GM23338 (cell line): ENCODE results near the gene CYP4B1. TPM values are rescaled to one million over a fixed set of nuclear protein-coding genes. Genes with fewer than 3 reads are reported as not detected.

Experiments used
- ATAC-seq: fragments of 200-7000 bp; cut with Tn5 transposase; 3 replicates; pipeline ENCODE4 v1.9.1; 2020
- DNase-seq: peaks from one replicate; pipeline ENCODE4 v3.0.0-alpha.2; 2015; ENCODE audit warnings: low spot score
- H2AFZ ChIP-seq: fragments of 200-600 bp; sonication (generic); 2 replicates; pipeline ENCODE4 v1.8.0; 2016; ENCODE audit warnings: antibody characterized with exemption, mild to moderate bottlenecking, moderate library complexity
- H3F3A ChIP-seq: fragments of 200-600 bp; sonication (generic); replicated peaks from 2 replicates; pipeline ENCODE4 v1.8.0; 2017; ENCODE audit warnings: antibody characterized with exemption, mixed run types, low read depth
- H3K27ac ChIP-seq: fragments of 200-600 bp; sonication (generic); 2 replicates; pipeline ENCODE4 v1.6.1; 2016; ENCODE audit warnings: low read depth
- H3K27me3 ChIP-seq: fragments of 200-600 bp; sonication (generic); 2 replicates; pipeline ENCODE4 v1.8.0; 2016; ENCODE audit warnings: mild to moderate bottlenecking, mixed run types, moderate library complexity; ENCODE audit not compliant: insufficient read depth
- H3K36me3 ChIP-seq: fragments of 200-600 bp; sonication (generic); 2 replicates; pipeline ENCODE4 v1.8.0; 2016; ENCODE audit warnings: mild to moderate bottlenecking; ENCODE audit not compliant: insufficient read depth
- H3K4me1 ChIP-seq: fragments of 200-600 bp; sonication (generic); 2 replicates; pipeline ENCODE4 v1.8.0; 2016; ENCODE audit warnings: mild to moderate bottlenecking, moderate library complexity; ENCODE audit not compliant: insufficient read depth
- H3K4me2 ChIP-seq: fragments of 200-600 bp; sonication (generic); 2 replicates; pipeline ENCODE4 v1.7.1; 2017; ENCODE audit warnings: mixed run types
- H3K4me3 ChIP-seq: fragments of 200-600 bp; sonication (generic); 2 replicates; pipeline ENCODE4 v1.6.1; 2016; ENCODE audit warnings: mixed run types
- H3K79me2 ChIP-seq: fragments of 200-600 bp; sonication (generic); replicated peaks from 2 replicates; pipeline ENCODE4 v1.8.0; 2017; ENCODE audit warnings: mild to moderate bottlenecking; ENCODE audit not compliant: insufficient read depth
- H3K9me2 ChIP-seq: fragments of 200-600 bp; sonication (generic); 2 replicates; pipeline ENCODE4 v1.8.0; 2017; ENCODE audit not compliant: insufficient read depth
- H4K20me1 ChIP-seq: fragments of 200-600 bp; sonication (generic); replicated peaks from 2 replicates; pipeline ENCODE4 v1.8.0; 2017; ENCODE audit warnings: mild to moderate bottlenecking; ENCODE audit not compliant: insufficient read depth
- H3K27ac Mint-ChIP-seq: 2 replicates; pipeline ENCODE4 v1.8.0; 2020; ENCODE audit warnings: inconsistent platforms, mild to moderate bottlenecking, moderate library complexity, mixed read lengths
- H3K27me3 Mint-ChIP-seq: 3 replicates; pipeline ENCODE4 v1.8.0; 2022; ENCODE audit warnings: low read depth, mild to moderate bottlenecking, moderate library complexity, mixed read lengths, inconsistent platforms; ENCODE audit not compliant: insufficient read depth, poor library complexity
- H3K36me3 Mint-ChIP-seq: 3 replicates; pipeline ENCODE4 v1.8.0; 2021; ENCODE audit warnings: low read depth, mild to moderate bottlenecking, inconsistent platforms, moderate library complexity, mixed read lengths
- H3K4me1 Mint-ChIP-seq: 3 replicates; pipeline ENCODE4 v1.8.0; 2020; ENCODE audit warnings: mild to moderate bottlenecking, inconsistent platforms, mixed read lengths
- H3K4me3 Mint-ChIP-seq: 3 replicates; pipeline ENCODE4 v1.8.0; 2021; ENCODE audit warnings: moderate library complexity, mild to moderate bottlenecking, inconsistent platforms, mixed read lengths
- H3K9me3 Mint-ChIP-seq: 3 replicates; pipeline ENCODE4 v1.8.0; 2020; ENCODE audit warnings: moderate library complexity, mild to moderate bottlenecking, inconsistent platforms, mixed read lengths
- CREB1 ChIP-seq: fragments of 250-450 bp; sonication (Bioruptor Pico); IDR thresholded peaks from 2 replicates; pipeline ENCODE4 v1.5.0; 2020; ENCODE audit warnings: low read depth, mild to moderate bottlenecking, moderate library complexity
- EZH2 ChIP-seq: fragments of 200-600 bp; sonication (generic); IDR thresholded peaks from one replicate; pipeline ENCODE4 v1.8.0; 2017; ENCODE audit warnings: antibody characterized with exemption, mild to moderate bottlenecking, low read depth; ENCODE audit not compliant: unreplicated experiment
- EZH2phosphoT487 ChIP-seq: fragments of 200-600 bp; sonication (generic); IDR thresholded peaks from one replicate; pipeline ENCODE4 v1.8.1; 2018; ENCODE audit warnings: antibody characterized with exemption; ENCODE audit not compliant: unreplicated experiment
- JUNB ChIP-seq: IDR thresholded peaks from one replicate; pipeline ENCODE4 v1.6.1; 2016; ENCODE audit warnings: antibody characterized with exemption; ENCODE audit not compliant: unreplicated experiment
- POLR2AphosphoS5 ChIP-seq: IDR thresholded peaks from 2 replicates; pipeline ENCODE4 v1.6.1; 2016; ENCODE audit warnings: antibody characterized with exemption, low read depth
- STAT1 ChIP-seq: IDR thresholded peaks from one replicate; pipeline ENCODE4 v1.6.1; 2016; ENCODE audit warnings: antibody characterized with exemption; ENCODE audit not compliant: unreplicated experiment
- ZNF114 ChIP-seq: fragments of 250-450 bp; sonication (Bioruptor Pico); IDR thresholded peaks from 2 replicates; pipeline ENCODE4 v1.5.0; 2020; ENCODE audit warnings: mild to moderate bottlenecking, moderate library complexity
- ZNF331 ChIP-seq: fragments of 250-450 bp; sonication (Bioruptor Pico); IDR thresholded peaks from 2 replicates; pipeline ENCODE4 v1.5.0; 2020; ENCODE audit warnings: low read depth, mild to moderate bottlenecking, moderate library complexity
- polyA plus RNA-seq: library from polyadenylated mRNA; unstranded; fragments of >200 nt; fragmentation: Nextera tagmentation; extraction: Ambion mirVana; gene quantifications from 2 replicates; pipeline ENCODE4 v1.2.1, GENCODE V29; 2016
- total RNA-seq: library from RNA; depleted of rRNA; stranded (reverse); fragments of >200 nt; shearing (Covaris generic); gene quantifications from 2 replicates; pipeline ENCODE4 v1.2.3, GENCODE V29; 2014
- TF ChIP-seq, protein P1 (sequence below), 2 experiments: fragments of 200-600 bp in 1 of 2; sonication (generic) in 1 of 2; conservative IDR thresholded peaks; 2 replicates each; pipeline versions ENCODE4 v1.5.1 to v1.6.1; 2016 to 2017; ENCODE audit warnings: antibody characterized with exemption in 2 of 2, low read depth in 2 of 2, mild to moderate bottlenecking in 2 of 2, moderate library complexity in 1 of 2
- TF ChIP-seq, protein P2 (sequence below): fragments of 250-450 bp; sonication (Bioruptor Pico); IDR thresholded peaks from 2 replicates; pipeline ENCODE4 v1.5.0; 2020; ENCODE audit warnings: mild to moderate bottlenecking, moderate library complexity

Gene CYP4B1
- total and polyA plus RNA-seq, 2 experiments from 2014 or later, result not detected

DNA sequence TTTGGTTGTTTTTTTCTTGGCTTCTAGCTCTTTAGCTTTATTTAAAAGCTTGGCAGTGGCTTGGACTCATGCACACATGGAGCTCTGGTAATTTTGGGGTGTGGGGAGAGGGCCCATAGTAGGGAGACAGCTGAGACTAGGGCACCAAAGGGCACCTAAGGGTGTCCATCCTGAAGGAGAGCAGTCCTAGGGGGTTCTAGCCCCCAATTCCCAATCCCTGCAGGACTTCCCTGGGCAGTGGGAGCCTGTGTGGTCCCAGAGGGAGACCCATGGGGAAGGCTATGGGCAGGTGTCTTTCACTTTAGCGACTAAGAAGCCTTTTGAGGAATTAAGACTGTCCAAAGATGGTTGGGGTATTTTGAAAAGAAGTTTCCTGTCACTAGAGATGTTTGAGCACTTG lies 6.9 kb downstream of the CYP4B1 start (continued):
- TF ChIP-seq, protein P1, sequence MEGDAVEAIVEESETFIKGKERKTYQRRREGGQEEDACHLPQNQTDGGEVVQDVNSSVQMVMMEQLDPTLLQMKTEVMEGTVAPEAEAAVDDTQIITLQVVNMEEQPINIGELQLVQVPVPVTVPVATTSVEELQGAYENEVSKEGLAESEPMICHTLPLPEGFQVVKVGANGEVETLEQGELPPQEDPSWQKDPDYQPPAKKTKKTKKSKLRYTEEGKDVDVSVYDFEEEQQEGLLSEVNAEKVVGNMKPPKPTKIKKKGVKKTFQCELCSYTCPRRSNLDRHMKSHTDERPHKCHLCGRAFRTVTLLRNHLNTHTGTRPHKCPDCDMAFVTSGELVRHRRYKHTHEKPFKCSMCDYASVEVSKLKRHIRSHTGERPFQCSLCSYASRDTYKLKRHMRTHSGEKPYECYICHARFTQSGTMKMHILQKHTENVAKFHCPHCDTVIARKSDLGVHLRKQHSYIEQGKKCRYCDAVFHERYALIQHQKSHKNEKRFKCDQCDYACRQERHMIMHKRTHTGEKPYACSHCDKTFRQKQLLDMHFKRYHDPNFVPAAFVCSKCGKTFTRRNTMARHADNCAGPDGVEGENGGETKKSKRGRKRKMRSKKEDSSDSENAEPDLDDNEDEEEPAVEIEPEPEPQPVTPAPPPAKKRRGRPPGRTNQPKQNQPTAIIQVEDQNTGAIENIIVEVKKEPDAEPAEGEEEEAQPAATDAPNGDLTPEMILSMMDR (conservative IDR thresholded peaks at IDR 0.05; ENCODE audit: low read depth in 2 of 2), result no peak

DNA sequence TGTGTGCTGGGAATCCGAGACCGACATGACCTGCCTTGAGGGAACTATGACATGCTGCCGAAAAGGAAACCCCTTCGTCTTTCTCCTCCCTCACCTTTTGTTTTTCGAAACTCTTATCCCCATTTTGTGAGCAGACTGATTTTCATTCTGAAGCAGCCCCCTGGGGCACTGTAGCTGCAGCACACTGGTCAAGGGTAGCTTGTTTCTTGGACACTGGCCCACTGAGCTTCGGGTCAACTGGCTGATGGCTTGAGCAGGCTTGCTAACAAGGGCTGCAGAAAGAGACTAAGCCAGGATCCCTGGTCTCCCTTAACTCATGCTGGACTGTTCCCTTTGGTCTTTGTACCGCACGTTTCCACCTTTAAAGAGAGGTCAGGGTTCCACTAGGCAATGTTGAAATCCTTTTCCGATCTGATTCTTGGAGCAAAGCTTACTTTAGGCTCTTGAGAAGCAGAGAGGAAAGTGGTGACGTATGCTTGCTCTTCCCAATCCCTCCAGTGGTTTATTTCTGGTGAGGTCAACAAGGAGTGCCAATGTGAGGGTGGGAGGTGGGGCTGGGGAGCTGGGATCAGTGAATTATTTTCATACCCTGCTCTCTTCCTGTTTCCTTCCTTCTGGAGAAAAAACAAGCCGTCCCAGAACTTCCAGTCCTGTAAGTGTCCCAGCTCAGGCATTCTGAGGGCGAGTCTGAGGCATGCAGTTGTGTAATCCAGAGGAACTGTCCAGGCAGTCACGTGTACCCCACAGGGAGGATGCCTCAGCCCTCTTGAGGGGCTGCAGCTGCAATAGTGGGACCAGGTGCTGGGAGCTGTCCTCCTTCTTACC lies 7.6 kb downstream of the CYP4B1 start:
- Mint-ChIP-seq H3K27ac (no peak overlapping the region), H3K4me3 (no peak overlapping the region), H3K36me3 (no peaks in the 10 kb centered on the region; the same call in 2 of the 3 replicates), H3K9me3 (peaks cover 9% of the 10 kb centered on the region), H3K27me3 (peaks cover 3% of the 10 kb centered on the region), H3K4me1 (peaks cover 3% of the 10 kb centered on the region; the same call in 1 of the 3 replicates)
- Histone ChIP-seq H3K4me3 (no peak overlapping the region), H3F3A (no peaks in the 10 kb centered on the region), H3K9me2 (0 out of 2 replicates have a peak, but pooled peaks cover 4% of the 10 kb centered on the region), H3K4me2 (no peak overlapping the region), H4K20me1 (no peaks in the 10 kb centered on the region), H3K27me3 (no peaks in the 10 kb centered on the region), H2AFZ (peak overlapping the region; percentile 86), H3K79me2 (no peaks in the 10 kb centered on the region), H3K27ac (no peak overlapping the region), H3K36me3 (no peaks in the 10 kb centered on the region; the same call in 1 of the 2 replicates), H3K4me1 (no peaks in the 10 kb centered on the region)
- ATAC-seq (no peak), DNase-seq (no peak)
- TF ChIP-seq CREB1 (CRISPR knock-in tag), result no peak
- no peak for TF ChIP-seq STAT1
- no peak for TF ChIP-seq POLR2AphosphoS5
- no peak for TF ChIP-seq JUNB
- no peak for TF ChIP-seq EZH2phosphoT487
- no peak for TF ChIP-seq EZH2
- TF ChIP-seq ZNF331 (CRISPR knock-in tag), result no peak
- TF ChIP-seq, protein P2, sequence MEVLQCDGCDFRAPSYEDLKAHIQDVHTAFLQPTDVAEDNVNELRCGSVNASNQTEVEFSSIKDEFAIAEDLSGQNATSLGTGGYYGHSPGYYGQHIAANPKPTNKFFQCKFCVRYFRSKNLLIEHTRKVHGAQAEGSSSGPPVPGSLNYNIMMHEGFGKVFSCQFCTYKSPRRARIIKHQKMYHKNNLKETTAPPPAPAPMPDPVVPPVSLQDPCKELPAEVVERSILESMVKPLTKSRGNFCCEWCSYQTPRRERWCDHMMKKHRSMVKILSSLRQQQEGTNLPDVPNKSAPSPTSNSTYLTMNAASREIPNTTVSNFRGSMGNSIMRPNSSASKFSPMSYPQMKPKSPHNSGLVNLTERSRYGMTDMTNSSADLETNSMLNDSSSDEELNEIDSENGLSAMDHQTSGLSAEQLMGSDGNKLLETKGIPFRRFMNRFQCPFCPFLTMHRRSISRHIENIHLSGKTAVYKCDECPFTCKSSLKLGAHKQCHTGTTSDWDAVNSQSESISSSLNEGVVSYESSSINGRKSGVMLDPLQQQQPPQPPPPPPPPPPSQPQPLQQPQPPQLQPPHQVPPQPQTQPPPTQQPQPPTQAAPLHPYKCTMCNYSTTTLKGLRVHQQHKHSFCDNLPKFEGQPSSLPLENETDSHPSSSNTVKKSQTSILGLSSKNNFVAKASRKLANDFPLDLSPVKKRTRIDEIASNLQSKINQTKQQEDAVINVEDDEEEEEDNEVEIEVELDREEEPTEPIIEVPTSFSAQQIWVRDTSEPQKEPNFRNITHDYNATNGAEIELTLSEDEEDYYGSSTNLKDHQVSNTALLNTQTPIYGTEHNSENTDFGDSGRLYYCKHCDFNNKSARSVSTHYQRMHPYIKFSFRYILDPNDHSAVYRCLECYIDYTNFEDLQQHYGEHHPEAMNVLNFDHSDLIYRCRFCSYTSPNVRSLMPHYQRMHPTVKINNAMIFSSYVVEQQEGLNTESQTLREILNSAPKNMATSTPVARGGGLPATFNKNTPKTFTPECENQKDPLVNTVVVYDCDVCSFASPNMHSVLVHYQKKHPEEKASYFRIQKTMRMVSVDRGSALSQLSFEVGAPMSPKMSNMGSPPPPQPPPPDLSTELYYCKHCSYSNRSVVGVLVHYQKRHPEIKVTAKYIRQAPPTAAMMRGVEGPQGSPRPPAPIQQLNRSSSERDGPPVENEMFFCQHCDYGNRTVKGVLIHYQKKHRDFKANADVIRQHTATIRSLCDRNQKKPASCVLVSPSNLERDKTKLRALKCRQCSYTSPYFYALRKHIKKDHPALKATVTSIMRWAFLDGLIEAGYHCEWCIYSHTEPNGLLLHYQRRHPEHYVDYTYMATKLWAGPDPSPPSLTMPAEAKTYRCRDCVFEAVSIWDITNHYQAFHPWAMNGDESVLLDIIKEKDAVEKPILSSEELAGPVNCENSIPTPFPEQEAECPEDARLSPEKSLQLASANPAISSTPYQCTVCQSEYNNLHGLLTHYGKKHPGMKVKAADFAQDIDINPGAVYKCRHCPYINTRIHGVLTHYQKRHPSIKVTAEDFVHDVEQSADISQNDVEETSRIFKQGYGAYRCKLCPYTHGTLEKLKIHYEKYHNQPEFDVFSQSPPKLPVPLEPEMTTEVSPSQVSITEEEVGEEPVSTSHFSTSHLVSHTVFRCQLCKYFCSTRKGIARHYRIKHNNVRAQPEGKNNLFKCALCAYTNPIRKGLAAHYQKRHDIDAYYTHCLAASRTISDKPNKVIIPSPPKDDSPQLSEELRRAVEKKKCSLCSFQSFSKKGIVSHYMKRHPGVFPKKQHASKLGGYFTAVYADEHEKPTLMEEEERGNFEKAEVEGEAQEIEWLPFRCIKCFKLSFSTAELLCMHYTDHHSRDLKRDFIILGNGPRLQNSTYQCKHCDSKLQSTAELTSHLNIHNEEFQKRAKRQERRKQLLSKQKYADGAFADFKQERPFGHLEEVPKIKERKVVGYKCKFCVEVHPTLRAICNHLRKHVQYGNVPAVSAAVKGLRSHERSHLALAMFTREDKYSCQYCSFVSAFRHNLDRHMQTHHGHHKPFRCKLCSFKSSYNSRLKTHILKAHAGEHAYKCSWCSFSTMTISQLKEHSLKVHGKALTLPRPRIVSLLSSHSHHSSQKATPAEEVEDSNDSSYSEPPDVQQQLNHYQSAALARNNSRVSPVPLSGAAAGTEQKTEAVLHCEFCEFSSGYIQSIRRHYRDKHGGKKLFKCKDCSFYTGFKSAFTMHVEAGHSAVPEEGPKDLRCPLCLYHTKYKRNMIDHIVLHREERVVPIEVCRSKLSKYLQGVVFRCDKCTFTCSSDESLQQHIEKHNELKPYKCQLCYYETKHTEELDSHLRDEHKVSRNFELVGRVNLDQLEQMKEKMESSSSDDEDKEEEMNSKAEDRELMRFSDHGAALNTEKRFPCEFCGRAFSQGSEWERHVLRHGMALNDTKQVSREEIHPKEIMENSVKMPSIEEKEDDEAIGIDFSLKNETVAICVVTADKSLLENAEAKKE (CRISPR knock-in tag), result no peak
- no peak for TF ChIP-seq ZNF114 (CRISPR knock-in tag)
- TF ChIP-seq, protein P1 (conservative IDR thresholded peaks at IDR 0.05; ENCODE audit: low read depth in 2 of 2), result no peak
